AG20443 (cell line): ENCODE data around the gene CAPZA1.
"Not testable (repeated sequence)": the region's sequence is repeated elsewhere in the genome, so short reads cannot be mapped to it uniquely, and the experiment has no call there.

Source experiments
- DNase-seq: peaks from one replicate; pipeline ENCODE4 v3.0.0; 2012; ENCODE audit warnings: low spot score, mixed read lengths

CAPZA1 gene

GRCh38 chr1:112628516-112628915, 8.9 kb downstream of the CAPZA1 start:
- no peak for DNase-seq

- no peak for DNase-seq
Observed at GRCh38 chr1:112629256-112629655, 9.6 kb downstream of the CAPZA1 start.

- DNase-seq: no peak
Observed at GRCh38 chr1:112633628-112634027, 14.0 kb downstream of the CAPZA1 start.

GRCh38 chr1:112634367-112634766, 14.7 kb downstream of the CAPZA1 start:
- no peak for DNase-seq

- no peak for DNase-seq
Observed at GRCh38 chr1:112636056-112636455, 16.4 kb downstream of the CAPZA1 start.

GRCh38 chr1:112636597-112637253, 17.1 kb downstream of the CAPZA1 start:
- DNase-seq: no peak

GRCh38 chr1:112637254-112638109, 17.9 kb downstream of the CAPZA1 start:
- peak; percentile 54 for DNase-seq

- no peak for DNase-seq
Observed at GRCh38 chr1:112638110-112638428, 18.4 kb downstream of the CAPZA1 start.

- DNase-seq: not testable (repeated sequence)
Observed at GRCh38 chr1:112640437-112640836, 20.8 kb downstream of the CAPZA1 start.

GRCh38 chr1:112643080-112643479, 23.4 kb downstream of the CAPZA1 start:
- DNase-seq: no peak

GRCh38 chr1:112646225-112646624, 26.6 kb downstream of the CAPZA1 start:
- no peak for DNase-seq

- no peak for DNase-seq
Observed at GRCh38 chr1:112651205-112651604, 31.6 kb downstream of the CAPZA1 start.

- no peak for DNase-seq
Observed at GRCh38 chr1:112665857-112666256, 46.2 kb downstream of the CAPZA1 start.

GRCh38 chr1:112666946-112667345, 47.3 kb downstream of the CAPZA1 start:
- DNase-seq: no peak

GRCh38 chr1:112672009-112672408, 52.4 kb downstream of the CAPZA1 start:
- no peak for DNase-seq

- no peak for DNase-seq
Observed at GRCh38 chr1:112672842-112673241, 53.2 kb downstream of the CAPZA1 start.

GRCh38 chr1:112673592-112674439, 54.2 kb downstream of the CAPZA1 start:
- peak; percentile 66 for DNase-seq

- DNase-seq: peak; percentile 78
Observed at GRCh38 chr1:112674440-112674985, 54.9 kb downstream of the CAPZA1 start, which contains the start of gene MOV10. Gene MOV10 (plus strand): TSS chr1:112674659. CDS start chr1:112674913, 254 bp downstream.

- peak; percentile 73 for DNase-seq
Observed at GRCh38 chr1:112674986-112675727, 55.5 kb downstream of the CAPZA1 start.

GRCh38 chr1:112675728-112676381, 56.2 kb downstream of the CAPZA1 start:
- DNase-seq: no peak

GRCh38 chr1:112676543-112676942, 56.9 kb downstream of the CAPZA1 start:
- DNase-seq: no peak
